ENCODE data around the gene TRMT2A.
"Not testable (repeated sequence)": the region's sequence is repeated elsewhere in the genome, so short reads cannot be mapped to it uniquely, and the experiment has no call there.

Gene TRMT2A

GRCh38 chr22:20116951-20117632 lies at the start of gene TRMT2A:
TSS of gene TRMT2A (minus strand) at chr22:20117226. CDS start at chr22:20116906, 320 bp downstream.
- peak; percentile 93 for DNase-seq (ENCODE audit: low read depth)

- DNase-seq (ENCODE audit: low read depth) = no peak
Observed at GRCh38 chr22:20166703-20167102, 49.7 kb upstream of the TRMT2A start.

GRCh38 chr22:20165913-20166312 lies 48.9 kb upstream of the TRMT2A start:
- no peak for DNase-seq (ENCODE audit: low read depth)

GRCh38 chr22:20165421-20165820 lies 48.4 kb upstream of the TRMT2A start:
- DNase-seq (ENCODE audit: low read depth) = no peak

GRCh38 chr22:20164863-20165262 lies 47.8 kb upstream of the TRMT2A start:
- DNase-seq (ENCODE audit: low read depth) = no peak

GRCh38 chr22:20160041-20160440 lies 43.0 kb upstream of the TRMT2A start:
- no peak for DNase-seq (ENCODE audit: low read depth)

GRCh38 chr22:20159531-20159930 lies 42.5 kb upstream of the TRMT2A start:
- not testable (repeated sequence) for DNase-seq (ENCODE audit: low read depth)

GRCh38 chr22:20159076-20159475 lies 42.0 kb upstream of the TRMT2A start:
- no peak for DNase-seq (ENCODE audit: low read depth)

- no peak for DNase-seq (ENCODE audit: low read depth)
Observed at GRCh38 chr22:20158391-20159036, 41.5 kb upstream of the TRMT2A start.

GRCh38 chr22:20157430-20158183 lies 40.6 kb upstream of the TRMT2A start:
- DNase-seq (ENCODE audit: low read depth) = no peak

- peak; percentile 87 for DNase-seq (ENCODE audit: low read depth)
Observed at GRCh38 chr22:20156611-20157429, 39.8 kb upstream of the TRMT2A start.

- DNase-seq (ENCODE audit: low read depth) = no peak
Observed at GRCh38 chr22:20156042-20156389, 39.0 kb upstream of the TRMT2A start.

- no peak for DNase-seq (ENCODE audit: low read depth)
Observed at GRCh38 chr22:20155330-20156041, 38.5 kb upstream of the TRMT2A start.

GRCh38 chr22:20154602-20155187 lies 37.7 kb upstream of the TRMT2A start:
- DNase-seq (ENCODE audit: low read depth) = no peak

GRCh38 chr22:20153945-20154344 lies 36.9 kb upstream of the TRMT2A start:
- no peak for DNase-seq (ENCODE audit: low read depth)

- no peak for DNase-seq (ENCODE audit: low read depth)
Observed at GRCh38 chr22:20152464-20152890, 35.5 kb upstream of the TRMT2A start.

- DNase-seq (ENCODE audit: low read depth) = no peak
Observed at GRCh38 chr22:20151276-20151588, 34.2 kb upstream of the TRMT2A start.

GRCh38 chr22:20150381-20151275 lies 33.6 kb upstream of the TRMT2A start, which contains the start of gene CCDC188:
TSS of gene CCDC188 (minus strand) at chr22:20151055. CDS start at chr22:20150986, 69 bp downstream.
- DNase-seq (ENCODE audit: low read depth) = no peak

GRCh38 chr22:20149257-20150250 lies 32.5 kb upstream of the TRMT2A start:
- no peak for DNase-seq (ENCODE audit: low read depth)

Measured in activated gamma-delta T cell treated with anti-CD3 and anti-CD28 coated beads, Interleukin-2, amount 50 U/mL, for 16 hours (primary cell).